A549 (cell line): ENCODE results near the gene TRPV4. TPM values are rescaled to one million over a fixed set of nuclear protein-coding genes. Genes with fewer than 3 reads are reported as not detected.

ENCODE experiments used
- ATAC-seq, 2 experiments: fragments of 200-7000 bp in 1 of 2; fragments of >200 bp in 1 of 2; cut with Nextera tagmentation in 1 of 2; cut with Tn5 transposase in 1 of 2; 3 replicates each; pipeline versions ENCODE4 v1.8.0 to v1.9.1; 2018 to 2020; ENCODE audit warnings: mild to moderate bottlenecking in 1 of 2, moderate library complexity in 1 of 2
- CTCF ChIA-PET: fragments of 300-600 bp; sonication (Branson Sonifier 250); formaldehyde crosslinking; extraction: SDS; loops from one replicate; lab custom pipeline; 2021; ENCODE audit warnings: antibody characterized with exemption, inconsistent platforms; lab: Yijun Ruan, JAX
- POLR2A ChIA-PET: fragments of 350-600 bp; formaldehyde crosslinking; extraction: SDS; loops from one replicate; lab custom pipeline; 2021; ENCODE audit warnings: antibody characterized with exemption, inconsistent platforms; lab: Yijun Ruan, JAX
- DNase-seq, 2 experiments: peaks; one replicate each; pipeline versions ENCODE4 v3.0.0 to v3.0.0-alpha.2; 2011 to 2016; ENCODE audit warnings: low read depth in 1 of 2, low spot score in 1 of 2
- FAIRE-seq: peaks from 2 replicates; lab custom pipeline; 2011; peaks lifted over from hg19 to GRCh38; lab: Jason Lieb, UNC
- H3K27ac ChIP-seq, 2 experiments: fragments of >200 bp; sonication (Bioruptor Twin); formaldehyde crosslinking; 3 replicates each; pipeline ENCODE4 v1.5.1; 2016 to 2017
- H3K4me1 ChIP-seq: fragments of >200 bp; sonication (Bioruptor Twin); formaldehyde crosslinking; 3 replicates; pipeline ENCODE4 v1.6.1; 2016
- H3K4me2 ChIP-seq: fragments of >200 bp; sonication (Bioruptor Twin); formaldehyde crosslinking; 3 replicates; pipeline ENCODE4 v1.6.1; 2016
- H3K4me3 ChIP-seq: fragments of >200 bp; sonication (Bioruptor Twin); formaldehyde crosslinking; 3 replicates; pipeline ENCODE4 v1.5.1; 2016
- H3K9me3 ChIP-seq: fragments of >200 bp; sonication (Bioruptor Twin); formaldehyde crosslinking; 3 replicates; pipeline ENCODE4 v1.6.1; 2016
- ATOH8 ChIP-seq: fragments of 250-450 bp; sonication (Bioruptor Pico); IDR thresholded peaks from 2 replicates; pipeline ENCODE4 v1.5.0; 2020; ENCODE audit warnings: low read depth, mild to moderate bottlenecking, moderate library complexity
- BHLHE40 ChIP-seq: IDR thresholded peaks from 2 replicates; pipeline ENCODE4 v1.6.1; 2012; ENCODE audit warnings: low read depth, low read length, inconsistent platforms
- CEBPB ChIP-seq, 2 experiments: fragments of >200 bp in 1 of 2; sonication (Bioruptor Twin) in 1 of 2; formaldehyde crosslinking in 1 of 2; IDR thresholded peaks; 2 replicates each; pipeline ENCODE4 v1.6.1; 2012 to 2016
- CTCF ChIP-seq: fragments of >200 bp; sonication (Bioruptor Twin); formaldehyde crosslinking; IDR thresholded peaks from 3 replicates; pipeline ENCODE4 v1.5.1; 2016
- EHF ChIP-seq: fragments of 250-450 bp; sonication (Bioruptor Pico); IDR thresholded peaks from 2 replicates; pipeline ENCODE4 v1.5.0; 2020; ENCODE audit warnings: mild to moderate bottlenecking
- ELK1 ChIP-seq: fragments of 150-350 bp; IDR thresholded peaks from 2 replicates; pipeline ENCODE4 v1.6.1; 2014; ENCODE audit warnings: low read depth, mild to moderate bottlenecking, low read length
- EP300 ChIP-seq, 2 experiments: fragments of >200 bp; sonication (Bioruptor Twin); formaldehyde crosslinking; IDR thresholded peaks; 2 replicates in 1 of 2; 3 replicates in 1 of 2; pipeline ENCODE4 v1.6.1; 2016 to 2017
- HDAC2 ChIP-seq: fragments of 200-600 bp; sonication (generic); IDR thresholded peaks from 2 replicates; pipeline ENCODE4 v1.6.1; 2016
- HES2 ChIP-seq: fragments of >200 bp; sonication (Bioruptor Twin); formaldehyde crosslinking; IDR thresholded peaks from 2 replicates; pipeline ENCODE4 v1.6.1; 2016
- HEYL ChIP-seq: fragments of 250-450 bp; sonication (Bioruptor Pico); IDR thresholded peaks from 2 replicates; pipeline ENCODE4 v1.8.0; 2021; ENCODE audit warnings: mild to moderate bottlenecking, moderate library complexity
- HMGXB4 ChIP-seq: fragments of 250-450 bp; sonication (Bioruptor Pico); IDR thresholded peaks from 2 replicates; pipeline ENCODE4 v1.5.0; 2021; ENCODE audit warnings: mild to moderate bottlenecking, moderate library complexity, borderline replicate concordance
- JUN ChIP-seq, 2 experiments: fragments of >200 bp; sonication (Bioruptor Twin); formaldehyde crosslinking; IDR thresholded peaks; 2 replicates in 1 of 2; 3 replicates in 1 of 2; pipeline ENCODE4 v1.6.1; 2016 to 2017
- JUNB ChIP-seq: fragments of >200 bp; sonication (Bioruptor Twin); formaldehyde crosslinking; IDR thresholded peaks from 2 replicates; pipeline ENCODE4 v1.6.1; 2016
- KDM5A ChIP-seq: fragments of 200-600 bp; sonication (generic); IDR thresholded peaks from 2 replicates; pipeline ENCODE4 v1.6.1; 2016; ENCODE audit warnings: antibody characterized with exemption, mild to moderate bottlenecking
- NFE2L2 ChIP-seq: fragments of 150-350 bp; conservative IDR thresholded peaks from 2 replicates; pipeline ENCODE4 v1.6.1; 2014; ENCODE audit warnings: low read length
- POLR2A ChIP-seq: IDR thresholded peaks from 2 replicates; pipeline ENCODE4 v1.6.1; 2012; ENCODE audit warnings: mild to moderate bottlenecking, low read length
- RAD21 ChIP-seq, 2 experiments: fragments of >200 bp in 1 of 2; sonication (Bioruptor Twin) in 1 of 2; formaldehyde crosslinking in 1 of 2; IDR thresholded peaks in 1 of 2; conservative IDR thresholded peaks in 1 of 2; 2 replicates in 1 of 2; 3 replicates in 1 of 2; pipeline ENCODE4 v1.6.1; 2012 to 2018; ENCODE audit warnings: inconsistent platforms in 1 of 2
- RARB ChIP-seq: fragments of 250-450 bp; sonication (Bioruptor Pico); IDR thresholded peaks from 2 replicates; pipeline ENCODE4 v1.8.0; 2021; ENCODE audit warnings: mild to moderate bottlenecking, moderate library complexity
- REST ChIP-seq: fragments of 200-600 bp; sonication (generic); IDR thresholded peaks from 2 replicates; pipeline ENCODE4 v1.6.1; 2016; ENCODE audit warnings: antibody characterized with exemption, mild to moderate bottlenecking, moderate library complexity
- TP53 ChIP-seq: fragments of 250-450 bp; sonication (Bioruptor Pico); IDR thresholded peaks from 2 replicates; pipeline ENCODE4 v1.5.0; 2021; ENCODE audit warnings: mild to moderate bottlenecking, moderate library complexity
- USF2 ChIP-seq: fragments of 450-650 bp; IDR thresholded peaks from 2 replicates; pipeline ENCODE4 v1.6.1; 2014; ENCODE audit warnings: antibody characterized with exemption
- ZC3H11A ChIP-seq: fragments of 450-650 bp; IDR thresholded peaks from 2 replicates; pipeline ENCODE4 v1.6.1; 2014; ENCODE audit warnings: antibody characterized with exemption, mild to moderate bottlenecking
- ZNF302 ChIP-seq: fragments of 250-450 bp; sonication (Bioruptor Pico); IDR thresholded peaks from 2 replicates; pipeline ENCODE4 v1.9.0; 2021; ENCODE audit warnings: inconsistent platforms, mild to moderate bottlenecking, moderate library complexity
- ZSCAN20 ChIP-seq: fragments of 250-450 bp; sonication (Bioruptor Pico); IDR thresholded peaks from 2 replicates; pipeline ENCODE4 v1.8.0; 2022; ENCODE audit warnings: mild to moderate bottlenecking, moderate library complexity
- WGBS: methylation state at CpG from one replicate; pipeline ENCODE4 v1.1.6; 2017; ENCODE audit errors: missing lambda C conversion rate; 5-methylcytosine and 5-hydroxymethylcytosine counted together
- polyA plus RNA-seq, 4 experiments: library from polyadenylated mRNA; depleted of rRNA in 3 of 4; stranded (reverse); fragments of >200 nt; fragmentation: RNase III in 1 of 4; extraction: RNeasy Plus Mini Kit Qiagen cat#74134 plus additional on column Dnase treatment in 1 of 4; gene quantifications; 2 replicates in 3 of 4; 3 replicates in 1 of 4; pipeline ENCODE4 v1.2.3, GENCODE V29; 2011 to 2017

Gene TRPV4
- polyA plus RNA-seq, 2 of the 4 experiments (the other 2 are of a cell fraction): 0.15 to 0.37 TPM

GRCh38 chr12:109845824-109846205 is 12.6 kb upstream of the TRPV4 start:
- peak overlapping the region; percentile 35; the same call in 2 of the 3 replicates for H3K4me3 ChIP-seq
- peaks cover 3% of the 10 kb centered on the region for H3K4me1 ChIP-seq
- peak overlapping the region; percentile 81 for H3K4me2 ChIP-seq
- H3K9me3 ChIP-seq: no peaks in the 10 kb centered on the region
- ATAC-seq (no peak), FAIRE-seq (no peak), DNase-seq (no peak)
- 71% methylated on average over 7 of the region's 7 CpGs for WGBS
- ChIA-PET POLR2A (no interaction called here), CTCF (interaction anchor here (0.6 to 15.3 kb wide), 52 partner anchors 11 to 627 kb away, joined by 3 to 277 read pairs (median 4); partner anchors contain the start of genes ANKRD13A, GLTP, TCHP and TRPV4)
- H3K27ac ChIP-seq: peak overlapping the region; percentile 58 to 76; a peak in 5 of 6 replicates
- TF ChIP-seq HDAC2 (no peak), CTCF (no peak), RARB (no peak), TP53 (CRISPR knock-in tag) (no peak), JUN (IDR thresholded peaks at IDR 0.05) (no peak), ATOH8 (CRISPR knock-in tag) (no peak), BHLHE40 (no peak)

GRCh38 chr12:109844983-109845823 is 12.0 kb upstream of the TRPV4 start:
- peak overlapping the region; percentile 58 to 76 for H3K27ac ChIP-seq
- DNase-seq: peak; percentile 88 to 90
- WGBS: 3% methylated on average over 29 of the region's 30 CpGs
- peak overlapping the region; percentile 35; the same call in 2 of the 3 replicates for H3K4me3 ChIP-seq
- CTCF ChIA-PET: interaction anchor here (0.5 to 15.3 kb wide), 57 partner anchors 12 to 723 kb away, joined by 3 to 277 read pairs (median 4); partner anchors contain the start of genes ANKRD13A, GLTP, TCHP and TRPV4
- POLR2A ChIA-PET: no interaction called here
- H3K4me1 ChIP-seq: peaks cover 10% of the 10 kb centered on the region
- peak overlapping the region; percentile 81 for H3K4me2 ChIP-seq
- no peaks in the 10 kb centered on the region for H3K9me3 ChIP-seq
- FAIRE-seq: no peak
- ATAC-seq: peak; percentile 91 to 95
- no peak for TF ChIP-seq REST
- peak; percentile 91 for TF ChIP-seq HDAC2
- no peak for TF ChIP-seq JUNB
- TF ChIP-seq ZNF302: no peak
- TF ChIP-seq NFE2L2: no peak
- no peak for TF ChIP-seq POLR2A
- no peak for TF ChIP-seq CEBPB (IDR thresholded peaks at IDR 0.05)
- no peak for TF ChIP-seq USF2
- TF ChIP-seq EHF (CRISPR knock-in tag): no peak
- TF ChIP-seq ZSCAN20: no peak
- no peak for TF ChIP-seq ZC3H11A
- TF ChIP-seq HEYL (CRISPR knock-in tag): no peak
- peak; percentile 93 to 96 for TF ChIP-seq RAD21 (conservative IDR thresholded peaks at IDR 0.05 in 1 of 2, IDR thresholded peaks at IDR 0.05 in 1 of 2)
- no peak for TF ChIP-seq KDM5A
- TF ChIP-seq ELK1: no peak
- TF ChIP-seq HES2: no peak
- TF ChIP-seq HMGXB4 (CRISPR knock-in tag): no peak
- TF ChIP-seq EP300 (IDR thresholded peaks at IDR 0.05): no peak
- no peak for TF ChIP-seq ATOH8 (CRISPR knock-in tag)
